HUES48 (cell line): ENCODE measurements around the gene SCN3B.

ENCODE experiments used
- H3K27ac ChIP-seq: one replicate; pipeline ENCODE4 v1.7.0; 2013; ENCODE audit warnings: low read depth, low read length, inconsistent platforms
- H3K27me3 ChIP-seq: 2 replicates; pipeline ENCODE4 v1.6.1; 2013; ENCODE audit warnings: mild to moderate bottlenecking, low read length; ENCODE audit not compliant: control insufficient read depth, insufficient read depth
- H3K36me3 ChIP-seq: 2 replicates; pipeline ENCODE4 v1.6.1; 2013; ENCODE audit warnings: low read length; ENCODE audit not compliant: control insufficient read depth, insufficient read depth
- H3K4me1 ChIP-seq: 2 replicates; pipeline ENCODE4 v1.6.1; 2013; ENCODE audit warnings: mild to moderate bottlenecking, low read length; ENCODE audit not compliant: control insufficient read depth, insufficient read depth
- H3K4me3 ChIP-seq: 2 replicates; pipeline ENCODE4 v1.5.1; 2013; ENCODE audit warnings: mild to moderate bottlenecking, low read depth, low read length
- H3K9ac ChIP-seq: 2 replicates; pipeline ENCODE4 v1.6.1; 2013; ENCODE audit warnings: mild to moderate bottlenecking, low read depth, low read length, moderate library complexity
- H3K9me3 ChIP-seq: 2 replicates; pipeline ENCODE4 v1.6.1; 2013; ENCODE audit warnings: low read length; ENCODE audit not compliant: control insufficient read depth, insufficient read depth

The SCN3B gene

DNA sequence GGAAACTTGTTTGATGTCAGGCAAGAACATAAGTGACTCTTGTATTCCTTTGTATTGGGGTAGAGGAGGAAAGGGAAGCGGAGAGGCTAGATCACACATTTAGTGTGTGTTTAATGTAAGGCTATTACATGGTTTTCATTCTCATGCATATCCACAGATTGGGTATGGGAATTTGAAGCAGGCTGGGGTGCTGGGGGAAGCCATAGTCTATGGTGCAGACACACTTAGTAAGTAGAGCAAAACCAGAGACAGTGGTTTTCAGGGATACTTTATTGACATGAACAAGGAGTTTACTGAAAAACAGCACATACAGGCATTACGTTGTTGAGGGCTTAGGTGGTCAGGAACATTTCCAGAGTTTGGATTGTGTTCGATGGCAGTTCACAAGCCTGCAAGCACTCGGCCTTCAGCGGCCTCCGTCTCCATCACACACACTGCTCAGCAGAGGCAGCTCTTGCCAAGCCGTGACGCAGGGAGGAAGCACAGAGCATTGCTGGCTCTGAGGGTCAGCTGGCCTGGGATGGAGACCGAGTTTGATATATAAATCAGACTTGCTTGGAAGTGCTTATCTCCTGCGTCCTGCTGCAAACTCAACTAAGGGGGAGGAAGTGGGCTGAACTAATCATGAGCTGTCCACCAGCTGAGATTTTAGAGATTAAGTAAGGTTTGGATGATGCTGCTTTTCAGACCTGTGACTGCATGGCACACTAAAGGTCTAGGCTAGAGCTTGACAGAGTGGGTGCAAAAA, 25.3 kb downstream of the SCN3B start:
- Histone ChIP-seq H3K27me3 (no peaks in the 10 kb centered on the region), H3K27ac (no peak overlapping the region), H3K4me3 (no peak overlapping the region), H3K4me1 (no peaks in the 10 kb centered on the region), H3K36me3 (peaks cover 8% of the 10 kb centered on the region), H3K9me3 (no peaks in the 10 kb centered on the region), H3K9ac (no peak overlapping the region)

DNA sequence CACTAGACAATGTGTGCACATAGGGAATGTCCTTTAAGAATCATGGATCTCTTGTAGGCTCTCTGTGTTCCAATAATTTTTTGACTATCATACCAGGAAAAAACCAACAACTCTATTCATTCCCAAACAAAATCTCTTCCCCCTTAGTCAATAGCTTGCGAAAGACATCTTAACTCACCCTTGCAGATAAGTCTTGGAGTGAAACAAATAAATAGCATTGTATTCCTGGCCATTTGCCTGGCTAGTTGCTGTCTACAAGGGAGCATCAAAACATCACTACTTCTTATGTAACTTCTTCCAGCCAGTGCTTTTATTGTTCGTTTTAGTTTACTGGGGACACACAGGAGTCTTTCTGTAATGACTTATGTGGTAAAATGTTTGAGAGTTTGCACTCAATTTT, 29.4 kb downstream of the SCN3B start:
- Histone ChIP-seq H3K4me3 (no peak overlapping the region), H3K36me3 (peaks cover 21% of the 10 kb centered on the region), H3K4me1 (no peaks in the 10 kb centered on the region), H3K27me3 (no peaks in the 10 kb centered on the region), H3K9ac (no peak overlapping the region), H3K9me3 (no peaks in the 10 kb centered on the region), H3K27ac (no peak overlapping the region)

DNA sequence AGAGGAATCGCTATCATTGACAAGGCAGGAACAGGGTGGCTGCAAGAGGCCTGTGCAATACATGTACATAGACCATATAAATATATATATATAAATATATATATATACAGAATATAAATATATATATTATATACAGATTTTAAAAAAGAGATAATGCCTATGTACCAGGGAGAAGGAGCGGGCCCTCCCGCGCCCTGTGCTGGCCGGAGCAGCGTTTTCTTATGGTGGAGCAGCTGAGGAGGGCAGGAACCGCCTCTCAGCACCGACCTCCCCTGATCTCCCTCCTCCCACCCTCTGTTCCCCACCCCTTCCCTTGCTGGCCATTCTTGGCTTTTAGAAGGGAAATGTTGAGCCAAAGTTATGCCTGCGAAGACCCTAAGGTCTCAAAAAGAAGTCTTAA, 31.8 kb downstream of the SCN3B start:
- H3K36me3 ChIP-seq, result peaks cover 42% of the 10 kb centered on the region
- no peak overlapping the region for H3K4me3 ChIP-seq

DNA sequence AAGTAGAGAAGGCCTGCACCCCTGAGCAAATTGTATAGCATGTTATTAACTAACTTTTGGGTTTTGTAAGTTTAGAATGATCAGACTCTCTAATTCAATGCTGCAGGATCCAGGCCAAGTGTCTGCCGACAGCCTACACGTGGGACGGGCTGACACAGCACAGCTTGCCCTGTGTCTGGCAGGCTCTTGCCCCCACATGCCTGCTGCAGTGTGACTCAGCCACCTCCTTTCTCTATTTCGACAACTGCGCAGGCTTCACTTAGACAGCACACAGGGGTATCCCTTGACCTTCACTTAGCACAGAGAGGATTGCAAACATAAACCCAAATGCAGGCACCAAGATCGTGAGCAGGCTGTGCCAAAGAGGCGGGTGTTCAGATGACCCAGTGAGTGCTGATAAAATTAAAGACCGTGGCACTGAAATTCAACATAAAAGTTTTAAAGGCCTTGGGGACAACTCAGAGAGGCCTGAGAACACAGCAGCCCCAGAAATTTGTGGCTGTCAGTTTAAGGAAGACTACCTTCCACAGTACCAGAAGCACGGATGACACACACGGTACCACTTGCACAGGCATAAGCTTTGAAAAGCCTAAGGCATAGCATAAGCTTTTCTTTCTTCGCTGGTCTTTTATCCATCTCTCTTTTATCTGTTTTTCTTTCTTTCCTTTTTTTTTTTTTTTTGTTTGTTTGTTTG, 37.8 kb downstream of the SCN3B start:
- no peak overlapping the region for H3K4me3 ChIP-seq
- H3K9ac ChIP-seq, result no peak overlapping the region
- H3K27ac ChIP-seq, result no peak overlapping the region
- H3K27me3 ChIP-seq, result no peaks in the 10 kb centered on the region
- peaks cover 58% of the 10 kb centered on the region for H3K36me3 ChIP-seq
- H3K4me1 ChIP-seq, result no peaks in the 10 kb centered on the region
- no peaks in the 10 kb centered on the region for H3K9me3 ChIP-seq

More for the DNA sequence above, 31.8 kb downstream of the SCN3B start:
- no peak overlapping the region for H3K27ac ChIP-seq
- no peaks in the 10 kb centered on the region for H3K9me3 ChIP-seq
- H3K9ac ChIP-seq, result no peak overlapping the region
- H3K4me1 ChIP-seq, result no peaks in the 10 kb centered on the region
- H3K27me3 ChIP-seq, result no peaks in the 10 kb centered on the region

DNA sequence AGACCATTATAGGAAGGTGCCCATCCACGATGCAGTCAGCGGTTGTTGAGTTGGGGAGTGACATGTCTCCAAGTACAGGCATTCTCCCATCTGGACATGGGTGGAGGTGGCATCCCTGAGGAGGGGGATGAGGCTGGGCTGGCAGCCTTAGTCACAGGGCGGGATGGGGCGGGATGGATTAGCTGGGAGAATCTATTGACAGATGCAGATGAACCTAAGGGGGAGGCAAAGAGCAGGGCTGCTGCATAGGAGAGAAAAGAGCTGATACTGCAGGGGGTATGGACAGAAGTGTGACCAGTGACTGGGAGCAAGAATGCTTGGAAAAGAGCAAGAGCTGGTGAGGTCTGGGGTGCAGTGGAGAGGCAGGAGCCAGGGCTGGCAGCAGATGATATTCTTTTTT, 42.7 kb downstream of the SCN3B start:
- H3K4me1 ChIP-seq, result no peaks in the 10 kb centered on the region
- H3K9ac ChIP-seq, result no peak overlapping the region
- no peak overlapping the region for H3K27ac ChIP-seq
- H3K9me3 ChIP-seq, result no peaks in the 10 kb centered on the region
- no peak overlapping the region for H3K4me3 ChIP-seq
- no peaks in the 10 kb centered on the region for H3K27me3 ChIP-seq
- H3K36me3 ChIP-seq, result peaks cover 60% of the 10 kb centered on the region

DNA sequence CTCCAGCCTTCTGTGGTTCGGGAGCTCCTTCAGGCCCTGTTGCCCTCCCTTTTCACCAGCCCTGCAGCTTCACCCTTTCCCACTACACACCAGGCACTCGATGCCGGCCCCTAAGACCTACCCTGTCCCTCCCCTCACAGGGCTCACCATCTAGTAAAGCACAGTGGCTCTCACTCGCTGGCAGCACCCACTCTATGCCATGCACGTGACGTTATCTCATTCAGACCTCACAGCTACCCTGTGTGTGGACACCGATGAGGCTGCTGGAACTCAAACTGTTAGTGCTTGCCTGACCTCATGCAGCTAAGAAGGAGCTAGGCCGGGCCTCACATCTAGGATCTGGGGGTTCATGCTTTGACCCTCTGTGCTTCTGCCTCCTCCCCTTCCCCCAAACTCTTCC, 45.5 kb downstream of the SCN3B start:
- H3K27me3 ChIP-seq, result no peaks in the 10 kb centered on the region
- no peaks in the 10 kb centered on the region for H3K9me3 ChIP-seq
- H3K9ac ChIP-seq, result no peak overlapping the region
- no peaks in the 10 kb centered on the region for H3K4me1 ChIP-seq
- H3K27ac ChIP-seq, result no peak overlapping the region
- peaks cover 63% of the 10 kb centered on the region for H3K36me3 ChIP-seq
- no peak overlapping the region for H3K4me3 ChIP-seq

DNA sequence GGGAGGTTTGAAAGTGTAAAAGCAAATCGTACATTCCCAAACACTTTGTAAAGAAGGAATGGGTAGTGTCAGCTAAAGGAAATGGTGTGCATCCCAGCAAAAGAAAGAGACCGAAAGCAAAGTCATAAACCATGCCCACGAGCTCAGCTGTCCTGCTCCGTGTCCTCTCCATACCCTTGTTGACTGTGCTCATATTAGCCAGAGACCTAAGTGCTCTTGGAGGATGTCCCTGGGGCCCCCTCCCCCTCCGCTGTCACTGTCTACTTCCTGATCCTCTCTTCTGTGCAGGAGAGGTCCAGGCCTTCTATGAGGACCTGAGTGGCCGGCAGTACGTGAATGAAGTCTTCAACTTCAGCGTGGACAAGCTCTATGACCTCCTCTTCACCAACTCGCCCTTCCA, 46.1 kb downstream of the SCN3B start:
- Histone ChIP-seq H3K9me3 (no peaks in the 10 kb centered on the region), H3K27me3 (no peaks in the 10 kb centered on the region), H3K4me3 (no peak overlapping the region), H3K4me1 (no peaks in the 10 kb centered on the region), H3K27ac (no peak overlapping the region), H3K36me3 (peaks cover 57% of the 10 kb centered on the region), H3K9ac (no peak overlapping the region)

DNA sequence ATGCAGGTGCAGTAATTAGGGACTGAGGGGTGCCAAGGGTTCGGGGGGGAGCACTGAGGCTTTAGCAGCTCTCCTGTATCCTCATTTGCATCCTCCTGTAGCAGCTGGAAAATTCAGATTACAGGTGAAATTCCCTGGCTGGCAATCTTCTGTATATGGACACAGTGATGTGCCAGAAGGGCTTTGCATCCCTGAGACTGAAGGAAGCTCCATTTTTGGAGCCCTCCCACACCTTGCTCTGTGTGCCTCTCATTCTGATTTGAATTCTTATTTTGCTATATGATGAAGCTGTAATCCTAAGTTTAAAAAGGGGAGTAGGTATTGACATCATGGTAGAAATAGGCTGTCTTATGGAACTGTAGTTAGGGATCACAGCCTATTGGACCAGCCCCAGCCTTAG, 46.6 kb downstream of the SCN3B start:
- no peak overlapping the region for H3K9ac ChIP-seq
- no peaks in the 10 kb centered on the region for H3K27me3 ChIP-seq
- H3K27ac ChIP-seq, result no peak overlapping the region
- peaks cover 51% of the 10 kb centered on the region for H3K36me3 ChIP-seq
- H3K9me3 ChIP-seq, result no peaks in the 10 kb centered on the region
- no peak overlapping the region for H3K4me3 ChIP-seq
- H3K4me1 ChIP-seq, result no peaks in the 10 kb centered on the region

DNA sequence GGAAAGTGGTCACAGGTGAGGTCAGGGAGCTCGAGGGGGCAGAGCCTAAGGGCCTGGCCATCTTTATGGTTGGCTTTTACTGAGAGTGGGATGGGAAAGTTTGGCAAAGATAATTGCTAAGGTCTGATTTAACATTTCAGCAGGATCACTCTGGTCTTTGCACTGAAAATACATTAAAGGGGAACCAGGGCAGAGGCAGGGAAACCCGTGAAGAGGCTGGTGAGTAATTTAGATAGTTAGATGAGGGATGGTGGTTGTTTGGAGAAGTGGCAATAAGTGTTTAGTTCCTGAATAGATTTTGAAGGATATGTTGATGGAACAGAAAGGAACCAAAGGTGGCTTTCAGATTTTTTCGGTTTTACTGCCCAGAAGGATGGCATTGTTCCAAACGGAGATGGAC, 50.8 kb downstream of the SCN3B start:
- no peaks in the 10 kb centered on the region for H3K27me3 ChIP-seq
- H3K4me1 ChIP-seq, result no peaks in the 10 kb centered on the region
- no peak overlapping the region for H3K4me3 ChIP-seq
- H3K9me3 ChIP-seq, result no peaks in the 10 kb centered on the region
- H3K9ac ChIP-seq, result no peak overlapping the region
- H3K27ac ChIP-seq, result no peak overlapping the region
- peaks cover 54% of the 10 kb centered on the region for H3K36me3 ChIP-seq

DNA sequence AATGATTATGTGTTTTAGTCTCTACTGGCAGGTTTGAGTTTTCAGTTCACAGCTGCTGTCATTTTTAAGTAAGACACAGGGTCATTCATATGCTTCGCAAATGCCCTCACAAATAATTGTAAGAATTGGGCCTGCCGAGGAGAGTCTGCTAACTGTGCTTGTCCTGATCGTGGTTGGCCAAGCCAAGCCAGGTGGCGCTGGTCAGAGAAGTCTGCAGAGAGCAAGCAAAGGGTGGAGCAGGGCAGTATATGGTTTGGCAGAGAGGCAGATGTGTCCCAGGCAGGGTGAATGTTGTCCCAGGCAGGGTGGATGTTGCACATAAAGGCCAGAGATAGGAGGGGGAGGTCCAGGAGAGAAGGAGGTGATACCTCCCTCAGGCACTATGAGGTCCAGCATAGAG, 52.7 kb downstream of the SCN3B start:
- H3K9ac ChIP-seq, result no peak overlapping the region
- peaks cover 41% of the 10 kb centered on the region for H3K36me3 ChIP-seq
- H3K27me3 ChIP-seq, result no peaks in the 10 kb centered on the region
- no peaks in the 10 kb centered on the region for H3K4me1 ChIP-seq
- no peak overlapping the region for H3K4me3 ChIP-seq
- H3K9me3 ChIP-seq, result no peaks in the 10 kb centered on the region
- no peak overlapping the region for H3K27ac ChIP-seq

DNA sequence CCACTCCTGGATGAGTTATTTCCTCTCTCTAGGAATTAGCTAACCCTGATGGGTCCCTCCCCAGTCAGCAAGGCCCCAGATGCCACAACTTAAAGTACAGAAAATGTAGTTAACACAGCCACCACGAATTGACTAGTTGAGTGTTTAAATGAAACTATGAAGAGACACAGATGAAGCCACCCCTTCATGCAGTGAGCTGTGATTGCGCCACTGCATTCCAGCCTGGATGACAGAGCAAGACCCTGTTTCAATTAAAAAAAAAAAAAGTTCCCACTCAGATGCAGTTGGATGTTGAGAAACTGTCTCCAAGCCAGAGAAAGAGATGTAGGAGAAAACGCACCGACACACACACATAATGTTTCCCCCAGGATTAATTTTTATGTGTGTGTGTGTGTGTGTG, 53.3 kb downstream of the SCN3B start:
- H3K9ac ChIP-seq, result no peak overlapping the region
- no peaks in the 10 kb centered on the region for H3K9me3 ChIP-seq
- no peak overlapping the region for H3K4me3 ChIP-seq
- no peak overlapping the region for H3K27ac ChIP-seq
- H3K4me1 ChIP-seq, result no peaks in the 10 kb centered on the region
- peaks cover 35% of the 10 kb centered on the region for H3K36me3 ChIP-seq
- H3K27me3 ChIP-seq, result no peaks in the 10 kb centered on the region
